Measurements from ENCODE around the gene GGTLC2. TPM values are rescaled to one million over a fixed set of nuclear protein-coding genes. Genes with fewer than 3 reads are reported as not detected.

Gene GGTLC2
- total RNA-seq, 1 donor from 2014 or later: not detected

GRCh38 chr22:22673628-22674027, 29.2 kb downstream of the GGTLC2 start:
- no peak for TF ChIP-seq CTCF (conservative IDR thresholded peaks at IDR 0.05; ENCODE audit: low read depth, low read length)
- H3K4me3 ChIP-seq (ENCODE audit: low read depth, low read length): no peak overlapping the region
- DNase-seq (ENCODE audit: low read depth): no peak

DNA sequence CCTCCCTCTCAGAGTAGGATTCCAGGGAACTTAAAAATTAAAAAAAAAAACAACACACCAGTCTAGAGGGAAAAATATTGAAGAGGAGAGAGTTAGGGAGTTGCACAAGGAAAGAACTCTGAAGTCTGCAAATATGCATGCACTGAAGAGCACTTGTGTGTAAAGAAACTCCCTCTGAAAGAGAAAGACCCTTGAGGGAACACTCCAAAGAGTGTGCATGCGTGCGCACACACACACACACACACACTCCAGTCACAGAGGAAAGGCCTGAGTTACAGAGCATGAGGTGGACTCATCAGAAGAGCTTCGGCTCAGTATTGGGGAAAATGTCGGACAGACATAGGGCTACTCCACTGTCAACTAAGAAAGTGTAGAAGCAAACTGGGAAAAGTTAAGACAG, 30.1 kb downstream of the GGTLC2 start:
- DNase-seq (ENCODE audit: low read depth): no peak
- no peak for TF ChIP-seq CTCF (conservative IDR thresholded peaks at IDR 0.05; ENCODE audit: low read depth, low read length)
- H3K4me3 ChIP-seq (ENCODE audit: low read depth, low read length): no peak overlapping the region

DNA sequence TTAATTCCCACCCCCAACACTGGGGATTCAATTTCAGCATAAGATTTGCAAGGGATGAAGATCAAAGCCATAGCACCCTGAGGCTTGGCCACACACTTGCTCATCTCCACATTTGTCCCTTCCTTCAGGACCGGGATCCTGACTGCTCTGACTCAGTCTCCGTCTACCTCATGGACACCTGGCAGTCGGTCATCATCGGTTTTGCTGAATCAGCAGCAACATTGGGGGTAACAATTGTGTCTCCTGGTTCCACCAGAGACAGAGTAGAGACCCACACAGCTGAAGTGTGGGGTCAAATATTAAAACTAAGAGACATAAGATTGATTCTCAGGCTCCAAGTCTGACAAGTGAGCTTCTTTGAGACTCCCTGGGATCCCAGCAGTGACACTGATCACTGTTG, 34.6 kb downstream of the GGTLC2 start:
- no peak overlapping the region for H3K4me3 ChIP-seq (ENCODE audit: low read depth, low read length)
- DNase-seq (ENCODE audit: low read depth): no peak
- TF ChIP-seq CTCF (conservative IDR thresholded peaks at IDR 0.05; ENCODE audit: low read depth, low read length): no peak

DNA sequence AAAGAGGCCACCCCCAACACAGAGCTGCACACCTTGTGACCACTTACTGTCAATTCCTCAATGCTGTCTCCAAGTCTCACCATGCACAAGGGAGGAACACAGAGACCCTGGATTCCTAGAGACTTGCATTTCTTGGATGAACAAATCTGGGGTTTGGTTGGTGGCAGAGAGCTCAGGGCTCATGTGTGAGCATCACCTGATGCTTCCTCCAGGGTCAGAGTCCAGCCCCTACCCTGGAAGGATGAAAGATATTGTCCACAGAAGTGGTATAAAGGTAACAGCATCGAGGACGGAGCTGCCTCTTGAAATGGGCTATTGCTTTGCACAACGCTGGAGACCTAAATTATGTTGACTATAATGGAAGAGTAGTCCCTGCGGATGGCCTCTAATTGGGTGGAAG, 36.0 kb downstream of the GGTLC2 start:
- DNase-seq (ENCODE audit: low read depth): no peak
- no peak for TF ChIP-seq CTCF (conservative IDR thresholded peaks at IDR 0.05; ENCODE audit: low read depth, low read length)
- H3K4me3 ChIP-seq (ENCODE audit: low read depth, low read length): no peak overlapping the region

- H3K4me3 ChIP-seq (ENCODE audit: low read depth, low read length): no peak overlapping the region
- peak; percentile 39 for DNase-seq (ENCODE audit: low read depth)
- TF ChIP-seq CTCF (conservative IDR thresholded peaks at IDR 0.05; ENCODE audit: low read depth, low read length): no peak
These were observed 36.9 kb downstream of the GGTLC2 start for GRCh38 chr22:22681221-22681739.

- no peak for TF ChIP-seq CTCF (conservative IDR thresholded peaks at IDR 0.05; ENCODE audit: low read depth, low read length)
- no peak overlapping the region for H3K4me3 ChIP-seq (ENCODE audit: low read depth, low read length)
- no peak for DNase-seq (ENCODE audit: low read depth)
These were observed 37.8 kb downstream of the GGTLC2 start for GRCh38 chr22:22682196-22682595.

- no peak for TF ChIP-seq CTCF (conservative IDR thresholded peaks at IDR 0.05; ENCODE audit: low read depth, low read length)
- no peak for DNase-seq (ENCODE audit: low read depth)
- H3K4me3 ChIP-seq (ENCODE audit: low read depth, low read length): no peak overlapping the region
These were observed 38.6 kb downstream of the GGTLC2 start for GRCh38 chr22:22682807-22683667.

Data from epithelial cell of proximal tubule (primary cell).